Caco-2 (cell line): ENCODE data around the gene EPHA1. TPM values are rescaled to one million over a fixed set of nuclear protein-coding genes. Genes with fewer than 3 reads are reported as not detected.
"Not testable (repeated sequence)": the region's sequence is repeated elsewhere in the genome, so short reads cannot be mapped to it uniquely, and the experiment has no call there.

ENCODE experiments used
- BruUV-seq: library from RNA; stranded (reverse); fragments of 400-500 nt; replicated peaks from 2 replicates; lab custom pipeline; 2021; lab: Mats Ljungman, UMichigan
- CTCF ChIA-PET: fragments of 300-600 bp; sonication (Branson Sonifier 250); formaldehyde crosslinking; loops from one replicate; lab custom pipeline; 2022; ENCODE audit warnings: antibody characterized with exemption; lab: Charles Lee
- POLR2A ChIA-PET: fragments of 300-600 bp; sonication (Branson Sonifier 250); formaldehyde crosslinking; loops from one replicate; lab custom pipeline; 2022; ENCODE audit warnings: antibody characterized with exemption; lab: Charles Lee
- DNase-seq, 2 experiments: peaks; one replicate each; pipeline versions ENCODE4 v3.0.0 to v3.0.0-alpha.2; 2020 to 2022
- H3K27me3 ChIP-seq: replicated peaks from 2 replicates; pipeline ENCODE4 v1.6.0; 2011; ENCODE audit warnings: low read length; ENCODE audit not compliant: control insufficient read depth, insufficient read depth
- H3K36me3 ChIP-seq: 2 replicates; pipeline ENCODE4 v1.5.1; 2011; ENCODE audit warnings: low read length; ENCODE audit not compliant: control insufficient read depth, insufficient read depth
- H3K4me1 ChIP-seq: fragments of 250-450 bp; sonication (Bioruptor Pico); 2 replicates; pipeline ENCODE4 v1.5.1; 2020; ENCODE audit warnings: mild to moderate bottlenecking
- H3K4me3 ChIP-seq: 2 replicates; pipeline ENCODE4 v1.5.1; 2011; ENCODE audit warnings: low read depth, mild to moderate bottlenecking, control low read depth, low read length
- H3K9me3 ChIP-seq: fragments of 250-450 bp; sonication (Bioruptor Pico); 2 replicates; pipeline ENCODE4 v1.5.1; 2020; ENCODE audit warnings: mild to moderate bottlenecking, moderate library complexity
- H3K27ac Mint-ChIP-seq: one replicate; pipeline ENCODE4 v1.8.0; 2022; ENCODE audit warnings: mixed read lengths; ENCODE audit not compliant: unreplicated experiment
- H3K27me3 Mint-ChIP-seq: one replicate; pipeline ENCODE4 v1.8.0; 2022; ENCODE audit warnings: mixed read lengths; ENCODE audit not compliant: insufficient read depth, unreplicated experiment
- H3K36me3 Mint-ChIP-seq: one replicate; pipeline ENCODE4 v1.8.0; 2022; ENCODE audit warnings: mild to moderate bottlenecking, mixed read lengths; ENCODE audit not compliant: insufficient read depth, unreplicated experiment
- H3K4me1 Mint-ChIP-seq: one replicate; pipeline ENCODE4 v1.8.0; 2022; ENCODE audit warnings: low read depth, mixed read lengths; ENCODE audit not compliant: unreplicated experiment
- H3K4me3 Mint-ChIP-seq: one replicate; pipeline ENCODE4 v1.8.0; 2022; ENCODE audit warnings: mild to moderate bottlenecking, moderate library complexity, mixed read lengths; ENCODE audit not compliant: unreplicated experiment
- H3K9me3 Mint-ChIP-seq: one replicate; pipeline ENCODE4 v1.8.0; 2022; ENCODE audit warnings: mixed read lengths; ENCODE audit not compliant: unreplicated experiment
- CTCF ChIP-seq, 2 experiments: fragments of 200-600 bp in 1 of 2; IDR thresholded peaks; 1 replicate in 1 of 2; 2 replicates in 1 of 2; pipeline versions ENCODE4 v1.5.1 to v1.8.0; 2011 to 2022; ENCODE audit warnings: antibody characterized with exemption in 1 of 2, control low read depth in 1 of 2, inconsistent platforms in 1 of 2, low read depth in 1 of 2, low read length in 1 of 2, mild to moderate bottlenecking in 1 of 2, moderate library complexity in 1 of 2; ENCODE audit not compliant: insufficient read depth in 1 of 2, severe bottlenecking in 1 of 2, unreplicated experiment in 1 of 2
- intact Hi-C: fragments of 100-400 bp; cut with micrococcal nuclease; formaldehyde crosslinking; loops from one replicate; pipeline ENCODE4 v1.10.0; 2022; ENCODE audit not compliant: unreplicated experiment
- total RNA-seq: library from RNA; stranded (reverse); gene quantifications from 2 replicates; pipeline ENCODE4 v1.2.3, GENCODE V29; 2022

The EPHA1 gene
- total RNA-seq, 1 experiment from 2014 or later: 66.6 TPM

- Mint-ChIP-seq H3K27ac (no peak overlapping the region), H3K4me3 (no peak overlapping the region), H3K36me3 (no peaks in the 10 kb centered on the region), H3K27me3 (no peaks in the 10 kb centered on the region), H3K9me3 (no peaks in the 10 kb centered on the region), H3K4me1 (peaks cover 9% of the 10 kb centered on the region)
- no TSS peak for BruUV-seq
- intact Hi-C loops: no loop called here
- H3K9me3 ChIP-seq: no peaks in the 10 kb centered on the region
- no peaks in the 10 kb centered on the region for H3K27me3 ChIP-seq
- no peak for TF ChIP-seq CTCF (IDR thresholded peaks at IDR 0.05; ENCODE audit: insufficient read depth in 1 of 2, low read depth in 1 of 2, low read length in 1 of 2, severe bottlenecking in 1 of 2, unreplicated experiment in 1 of 2)
- no peak for DNase-seq
- H3K4me3 ChIP-seq: no peak overlapping the region
- POLR2A ChIA-PET: no interaction called here
- H3K4me1 ChIP-seq: peaks cover 5% of the 10 kb centered on the region; the same call in 1 of the 2 replicates
- H3K36me3 ChIP-seq: no peaks in the 10 kb centered on the region
- CTCF ChIA-PET: interaction anchor here (0.7 kb wide), 1 partner anchor 94 kb away, joined by 3 read pairs; no protein-coding TSS in a partner anchor
Observed at GRCh38 chr7:143426479-143427142, 18.0 kb upstream of the EPHA1 start.

DNA sequence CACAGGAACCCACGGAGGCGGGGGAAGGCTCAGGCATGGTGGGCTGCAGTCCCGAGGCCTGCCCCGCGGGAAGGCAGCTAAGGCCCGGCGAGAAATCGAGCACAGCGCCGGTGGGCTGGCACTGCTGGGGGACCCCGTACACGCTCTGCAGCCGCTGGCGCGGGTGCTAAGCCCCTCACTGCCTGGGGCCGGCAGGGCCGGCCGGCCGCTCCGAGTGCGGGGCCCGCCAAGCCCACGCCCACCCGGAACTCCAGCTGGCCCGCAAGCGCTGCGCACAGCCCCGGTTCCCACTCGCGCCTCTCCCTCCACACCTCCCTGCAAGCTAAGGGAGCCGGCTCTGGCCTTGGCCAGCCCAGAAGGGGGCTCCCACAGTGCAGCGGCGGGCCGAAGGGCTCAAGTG, 15.8 kb upstream of the EPHA1 start:
- H3K4me3 ChIP-seq, BruUV-seq, H3K4me1 ChIP-seq, POLR2A ChIA-PET, H3K36me3 Mint-ChIP-seq, H3K9me3 ChIP-seq, H3K27me3 Mint-ChIP-seq, H3K36me3 ChIP-seq, H3K9me3 Mint-ChIP-seq, intact Hi-C loops, H3K27ac Mint-ChIP-seq, DNase-seq, H3K27me3 ChIP-seq, H3K4me1 Mint-ChIP-seq, H3K4me3 Mint-ChIP-seq: not testable (repeated sequence)
- CTCF ChIA-PET: interaction anchor here (1.5 kb wide), 1 partner anchor 17 kb away, joined by 4 read pairs; no protein-coding TSS in a partner anchor

GRCh38 chr7:143422033-143422432, 13.4 kb upstream of the EPHA1 start:
- CTCF ChIA-PET: no interaction called here
- no TSS peak for BruUV-seq

GRCh38 chr7:143420624-143421023, 12.0 kb upstream of the EPHA1 start:
- BruUV-seq, H3K9me3 Mint-ChIP-seq, DNase-seq, H3K27me3 ChIP-seq, H3K27ac Mint-ChIP-seq, H3K4me1 Mint-ChIP-seq, H3K4me3 Mint-ChIP-seq, H3K36me3 Mint-ChIP-seq, POLR2A ChIA-PET, H3K27me3 Mint-ChIP-seq, H3K36me3 ChIP-seq, CTCF ChIA-PET, H3K4me1 ChIP-seq, intact Hi-C loops, H3K4me3 ChIP-seq, H3K9me3 ChIP-seq: not testable (repeated sequence)

More at GRCh38 chr7:143422033-143422432, 13.4 kb upstream of the EPHA1 start:
- Histone ChIP-seq H3K36me3 (no peaks in the 10 kb centered on the region; the same call in 1 of the 2 replicates), H3K4me1 (peaks cover 5% of the 10 kb centered on the region; the same call in 1 of the 2 replicates), H3K27me3 (no peaks in the 10 kb centered on the region), H3K4me3 (no peak overlapping the region), H3K9me3 (peaks cover 3% of the 10 kb centered on the region; the same call in 1 of the 2 replicates)
- Mint-ChIP-seq H3K27ac (no peak overlapping the region), H3K4me3 (no peak overlapping the region), H3K4me1 (peaks cover 7% of the 10 kb centered on the region), H3K9me3 (no peaks in the 10 kb centered on the region), H3K27me3 (no peaks in the 10 kb centered on the region), H3K36me3 (no peaks in the 10 kb centered on the region)
- POLR2A ChIA-PET: no interaction called here
- DNase-seq: no peak
- intact Hi-C loops: no loop called here
- TF ChIP-seq CTCF (IDR thresholded peaks at IDR 0.05; ENCODE audit: insufficient read depth in 1 of 2, low read depth in 1 of 2, low read length in 1 of 2, severe bottlenecking in 1 of 2, unreplicated experiment in 1 of 2): no peak
